ENCODE data around the gene PM20D2. TPM values are rescaled to one million over a fixed set of nuclear protein-coding genes. Genes with fewer than 3 reads are reported as not detected.
A peak's percentile ranks its signal among the peaks of the same experiment; 100 is the strongest.

Gene PM20D2
- total and polyA plus RNA-seq, 2 of the 13 experiments (the other 11 are each of a cell fraction or from before 2014, with no cell fraction given): 13.3 to 26.3 TPM

DNA sequence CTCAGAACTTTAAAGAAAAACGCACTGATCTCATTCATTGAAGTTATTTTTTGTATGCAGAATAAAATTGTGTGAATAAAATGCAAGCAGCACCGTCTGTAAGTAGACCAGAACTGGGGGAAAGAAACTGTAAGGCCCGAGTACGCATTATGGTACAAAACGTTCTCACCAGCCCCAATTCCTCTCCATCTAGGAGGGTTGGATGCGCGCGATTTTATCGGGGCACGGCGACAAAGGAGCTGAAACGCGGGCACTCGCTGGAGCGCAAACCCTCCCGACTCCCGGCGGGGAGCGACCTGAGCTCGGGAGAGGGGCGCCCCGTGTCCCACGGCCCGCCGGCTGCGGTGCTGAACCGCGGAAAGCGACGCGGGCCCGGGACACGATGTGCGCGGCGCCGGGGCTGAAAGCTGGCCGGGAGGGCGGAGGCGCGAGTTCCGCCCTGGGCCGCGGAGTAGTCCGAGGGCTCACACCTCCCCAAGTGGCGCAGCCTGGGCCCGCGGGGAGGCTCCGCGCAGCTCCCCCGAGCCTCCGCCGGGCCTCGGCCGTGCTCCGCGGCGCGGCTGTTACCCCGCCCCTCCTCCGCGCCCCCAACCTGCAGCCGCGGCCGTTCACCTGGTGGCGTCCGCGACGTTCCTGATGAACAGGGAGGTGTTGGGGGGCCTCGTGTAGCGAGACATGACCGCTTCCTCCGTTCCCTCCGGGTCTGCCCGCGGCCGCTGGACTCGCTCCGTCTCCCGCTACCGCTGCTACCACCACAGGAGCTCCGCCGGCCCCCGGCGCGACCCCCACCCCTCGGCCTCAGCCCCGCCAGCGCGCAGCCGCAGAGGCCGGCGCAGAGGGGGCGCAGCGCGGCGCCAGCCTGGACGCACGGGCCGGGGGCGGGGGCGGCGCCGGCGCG, 28.4 kb upstream of the PM20D2 start, which contains the start of gene SRSF12 (continued):
- TF ChIP-seq KDM1A (CRISPR knock-in tag; IDR thresholded peaks at IDR 0.05): no peak
- no peak for TF ChIP-seq DMAP1 (CRISPR knock-in tag; IDR thresholded peaks at IDR 0.05)
- TF ChIP-seq, protein P1, sequence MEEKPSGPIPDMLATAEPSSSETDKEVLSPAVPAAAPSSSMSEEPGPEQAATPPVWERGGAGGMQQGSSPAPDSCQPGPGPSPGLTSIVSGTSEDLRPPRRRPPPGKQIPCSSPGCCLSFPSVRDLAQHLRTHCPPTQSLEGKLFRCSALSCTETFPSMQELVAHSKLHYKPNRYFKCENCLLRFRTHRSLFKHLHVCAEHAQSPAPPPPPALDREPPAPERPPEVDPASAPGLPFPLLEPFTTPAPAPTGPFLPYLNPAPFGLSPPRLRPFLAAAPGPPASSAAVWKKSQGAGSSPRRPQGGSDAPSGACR (CRISPR knock-in tag; IDR thresholded peaks at IDR 0.05): no peak
- TF ChIP-seq ZNF431 (CRISPR knock-in tag; IDR thresholded peaks at IDR 0.05; ENCODE audit: borderline replicate concordance, low read depth): no peak
- TF ChIP-seq SSRP1 (CRISPR knock-in tag; IDR thresholded peaks at IDR 0.05): no peak
- TF ChIP-seq HOXA5 (CRISPR knock-in tag; IDR thresholded peaks at IDR 0.05): no peak
- TF ChIP-seq, protein P2, sequence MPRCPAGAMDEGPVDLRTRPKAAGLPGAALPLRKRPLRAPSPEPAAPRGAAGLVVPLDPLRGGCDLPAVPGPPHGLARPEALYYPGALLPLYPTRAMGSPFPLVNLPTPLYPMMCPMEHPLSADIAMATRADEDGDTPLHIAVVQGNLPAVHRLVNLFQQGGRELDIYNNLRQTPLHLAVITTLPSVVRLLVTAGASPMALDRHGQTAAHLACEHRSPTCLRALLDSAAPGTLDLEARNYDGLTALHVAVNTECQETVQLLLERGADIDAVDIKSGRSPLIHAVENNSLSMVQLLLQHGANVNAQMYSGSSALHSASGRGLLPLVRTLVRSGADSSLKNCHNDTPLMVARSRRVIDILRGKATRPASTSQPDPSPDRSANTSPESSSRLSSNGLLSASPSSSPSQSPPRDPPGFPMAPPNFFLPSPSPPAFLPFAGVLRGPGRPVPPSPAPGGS (CRISPR knock-in tag; IDR thresholded peaks at IDR 0.05): 0 out of 2 replicates have a peak, but pooled peaks have one; percentile 49
- TF ChIP-seq SOX6 (IDR thresholded peaks at IDR 0.05): no peak
- no peak for TF ChIP-seq SOX6 (CRISPR knock-in tag; IDR thresholded peaks at IDR 0.05)
- TF ChIP-seq JUNB (CRISPR knock-in tag; IDR thresholded peaks at IDR 0.05; ENCODE audit: borderline replicate concordance): no peak
- TF ChIP-seq, protein P3, sequence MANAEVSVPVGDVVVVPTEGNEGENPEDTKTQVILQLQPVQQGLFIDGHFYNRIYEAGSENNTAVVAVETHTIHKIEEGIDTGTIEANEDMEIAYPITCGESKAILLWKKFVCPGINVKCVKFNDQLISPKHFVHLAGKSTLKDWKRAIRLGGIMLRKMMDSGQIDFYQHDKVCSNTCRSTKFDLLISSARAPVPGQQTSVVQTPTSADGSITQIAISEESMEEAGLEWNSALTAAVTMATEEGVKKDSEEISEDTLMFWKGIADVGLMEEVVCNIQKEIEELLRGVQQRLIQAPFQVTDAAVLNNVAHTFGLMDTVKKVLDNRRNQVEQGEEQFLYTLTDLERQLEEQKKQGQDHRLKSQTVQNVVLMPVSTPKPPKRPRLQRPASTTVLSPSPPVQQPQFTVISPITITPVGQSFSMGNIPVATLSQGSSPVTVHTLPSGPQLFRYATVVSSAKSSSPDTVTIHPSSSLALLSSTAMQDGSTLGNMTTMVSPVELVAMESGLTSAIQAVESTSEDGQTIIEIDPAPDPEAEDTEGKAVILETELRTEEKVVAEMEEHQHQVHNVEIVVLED (CRISPR knock-in tag; IDR thresholded peaks at IDR 0.05; ENCODE audit: borderline replicate concordance): no peak
- TF ChIP-seq CC2D1A (CRISPR knock-in tag; IDR thresholded peaks at IDR 0.05): no peak
- no peak for TF ChIP-seq RCOR2 (CRISPR knock-in tag; IDR thresholded peaks at IDR 0.05)
- no peak for TF ChIP-seq SRSF9 (IDR thresholded peaks at IDR 0.05; ENCODE audit: borderline replicate concordance, insufficient read depth, low read depth, low read length, poor library complexity, severe bottlenecking)
- no peak for TF ChIP-seq NBN (conservative IDR thresholded peaks at IDR 0.05)
- TF ChIP-seq SIX1 (CRISPR knock-in tag; IDR thresholded peaks at IDR 0.05; ENCODE audit: borderline replicate concordance): no peak
- 0 out of 2 replicates have a peak, but pooled peaks have one; percentile 27 for TF ChIP-seq ZNF772 (CRISPR knock-in tag; IDR thresholded peaks at IDR 0.05)
- no peak for TF ChIP-seq ARHGAP35 (CRISPR knock-in tag; IDR thresholded peaks at IDR 0.05; ENCODE audit: borderline replicate concordance)
- TF ChIP-seq CENPT (CRISPR knock-in tag; IDR thresholded peaks at IDR 0.05; ENCODE audit: low read depth): no peak
- TF ChIP-seq ZNF543 (CRISPR knock-in tag; IDR thresholded peaks at IDR 0.05): 0 out of 2 replicates have a peak, but pooled peaks have one; percentile 38
- no peak for TF ChIP-seq RORA (CRISPR knock-in tag; IDR thresholded peaks at IDR 0.05)
- 0 out of 2 replicates have a peak, but pooled peaks have one; percentile 47 for TF ChIP-seq KLF6 (CRISPR knock-in tag; IDR thresholded peaks at IDR 0.05)
- TF ChIP-seq TCF7L2 (IDR thresholded peaks at IDR 0.05; ENCODE audit: low read depth, low read length): no peak
- TF ChIP-seq, protein P4, sequence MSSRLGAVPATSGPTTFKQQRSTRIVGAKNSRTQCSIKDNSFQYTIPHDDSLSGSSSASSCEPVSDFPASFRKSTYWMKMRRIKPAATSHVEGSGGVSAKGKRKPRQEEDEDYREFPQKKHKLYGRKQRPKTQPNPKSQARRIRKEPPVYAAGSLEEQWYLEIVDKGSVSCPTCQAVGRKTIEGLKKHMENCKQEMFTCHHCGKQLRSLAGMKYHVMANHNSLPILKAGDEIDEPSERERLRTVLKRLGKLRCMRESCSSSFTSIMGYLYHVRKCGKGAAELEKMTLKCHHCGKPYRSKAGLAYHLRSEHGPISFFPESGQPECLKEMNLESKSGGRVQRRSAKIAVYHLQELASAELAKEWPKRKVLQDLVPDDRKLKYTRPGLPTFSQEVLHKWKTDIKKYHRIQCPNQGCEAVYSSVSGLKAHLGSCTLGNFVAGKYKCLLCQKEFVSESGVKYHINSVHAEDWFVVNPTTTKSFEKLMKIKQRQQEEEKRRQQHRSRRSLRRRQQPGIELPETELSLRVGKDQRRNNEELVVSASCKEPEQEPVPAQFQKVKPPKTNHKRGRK (CRISPR knock-in tag; IDR thresholded peaks at IDR 0.05): no peak
- TF ChIP-seq NKX3-1 (CRISPR knock-in tag; IDR thresholded peaks at IDR 0.05): no peak

Data from HepG2 (cell line).